Endothelial cell of umbilical vein (primary cell): ENCODE results near the gene EIF4G2.

Experiments used
- CTCF ChIP-seq, 2 donors: IDR thresholded peaks; 1 replicate in 1 of 2; 2 replicates in 1 of 2; pipeline ENCODE4 v1.5.1; 2011; ENCODE audit warnings: low read length in 2 of 2, mild to moderate bottlenecking in 2 of 2, moderate library complexity in 2 of 2, control low read depth in 1 of 2, inconsistent platforms in 1 of 2, low read depth in 1 of 2; ENCODE audit not compliant: insufficient read depth in 1 of 2; ENCODE audit errors: extremely low read depth in 1 of 2
- EZH2 ChIP-seq: IDR thresholded peaks from 2 replicates; pipeline ENCODE4 v1.6.1; 2012; ENCODE audit warnings: borderline replicate concordance, low read depth, mild to moderate bottlenecking, moderate library complexity, low read length, inconsistent platforms; ENCODE audit not compliant: severe bottlenecking
- FOS ChIP-seq: IDR thresholded peaks from 2 replicates; pipeline ENCODE4 v1.6.1; 2011; ENCODE audit warnings: mild to moderate bottlenecking, low read length, moderate library complexity, borderline replicate concordance; ENCODE audit not compliant: insufficient read depth
- GATA2 ChIP-seq: IDR thresholded peaks from 2 replicates; pipeline ENCODE4 v1.7.0; 2011; ENCODE audit warnings: low read depth, mild to moderate bottlenecking, moderate library complexity, mixed read lengths, low read length; ENCODE audit not compliant: insufficient read length, insufficient read depth
- JUN ChIP-seq: IDR thresholded peaks from 2 replicates; pipeline ENCODE4 v1.6.1; 2011; ENCODE audit warnings: borderline replicate concordance, low read depth; ENCODE audit not compliant: insufficient read length, insufficient read depth
- MAX ChIP-seq: IDR thresholded peaks from 2 replicates; pipeline ENCODE4 v1.6.1; 2011; ENCODE audit not compliant: insufficient read depth, insufficient read length
- MYC ChIP-seq: IDR thresholded peaks from one replicate; pipeline ENCODE4 v1.6.1; 2011; ENCODE audit warnings: mild to moderate bottlenecking, low read depth, low read length
- POLR2A ChIP-seq: IDR thresholded peaks from 2 replicates; pipeline ENCODE4 v1.6.1; 2012; ENCODE audit warnings: low read depth, mild to moderate bottlenecking, control low read depth, low read length
- POLR2AphosphoS5 ChIP-seq: IDR thresholded peaks from 2 replicates; pipeline ENCODE4 v1.6.1; 2012; ENCODE audit warnings: low read depth, mild to moderate bottlenecking, control low read depth, low read length, moderate library complexity; ENCODE audit not compliant: insufficient read depth

GRCh38 chr11:10763766-10764165 is 45.0 kb downstream of the EIF4G2 start:
- no peak for TF ChIP-seq POLR2AphosphoS5
- TF ChIP-seq CTCF (IDR thresholded peaks at IDR 0.05; ENCODE audit: extremely low read depth in 1 of 2, insufficient read depth in 1 of 2, low read depth in 1 of 2, low read length in 2 of 2), result no peak
- no peak for TF ChIP-seq POLR2A
- no peak for TF ChIP-seq EZH2
- no peak for TF ChIP-seq JUN
- TF ChIP-seq MYC, result no peak
- TF ChIP-seq MAX, result no peak
- no peak for TF ChIP-seq FOS
- no peak for TF ChIP-seq GATA2
